Measurements from ENCODE around the gene CLDN20. TPM values are rescaled to one million over a fixed set of nuclear protein-coding genes. Genes with fewer than 3 reads are reported as not detected.

The CLDN20 gene
- total RNA-seq, 1 donor from 2014 or later, result not detected

DNA sequence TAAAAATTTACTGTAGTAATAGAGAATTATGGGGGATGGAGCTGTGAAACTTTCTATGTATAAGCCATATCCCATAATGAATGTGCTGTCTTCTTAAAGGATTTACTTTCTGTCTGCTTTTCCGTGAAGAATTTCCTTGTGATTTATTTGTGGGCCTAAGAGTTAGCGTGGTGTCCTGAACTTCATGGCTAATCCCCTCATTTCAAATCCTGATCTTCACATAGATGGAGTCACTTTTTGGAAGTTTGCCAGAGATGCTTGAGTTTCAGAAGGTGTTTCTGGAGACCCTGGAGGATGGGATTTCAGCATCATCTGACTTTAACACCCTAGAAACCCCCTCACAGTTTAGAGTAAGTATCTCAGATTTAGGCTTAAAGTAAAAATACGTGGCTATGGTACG is 19.4 kb upstream of the CLDN20 start:
- intact Hi-C loops (cut with micrococcal nuclease), result no loop called here

DNA sequence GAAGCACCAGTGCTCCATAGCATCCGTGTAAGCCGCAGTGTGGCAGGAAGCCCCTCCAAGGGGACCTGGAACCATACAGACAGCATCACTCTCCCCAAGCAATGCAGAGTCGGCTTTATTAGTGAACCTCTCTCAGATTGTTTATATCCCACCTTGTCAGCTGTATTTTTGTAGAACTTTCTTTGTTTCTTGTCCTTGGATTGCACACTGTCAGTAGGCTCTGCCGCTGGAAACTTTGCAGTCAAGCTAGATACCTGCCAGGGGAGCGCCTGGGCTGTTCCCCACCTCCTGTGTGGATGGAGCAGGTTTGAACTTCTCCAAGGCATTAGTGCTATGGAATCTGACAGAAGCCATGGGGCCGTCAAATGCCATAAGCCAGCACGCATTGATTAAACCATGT is 18.6 kb upstream of the CLDN20 start:
- intact Hi-C loops (cut with micrococcal nuclease), result no loop called here

DNA sequence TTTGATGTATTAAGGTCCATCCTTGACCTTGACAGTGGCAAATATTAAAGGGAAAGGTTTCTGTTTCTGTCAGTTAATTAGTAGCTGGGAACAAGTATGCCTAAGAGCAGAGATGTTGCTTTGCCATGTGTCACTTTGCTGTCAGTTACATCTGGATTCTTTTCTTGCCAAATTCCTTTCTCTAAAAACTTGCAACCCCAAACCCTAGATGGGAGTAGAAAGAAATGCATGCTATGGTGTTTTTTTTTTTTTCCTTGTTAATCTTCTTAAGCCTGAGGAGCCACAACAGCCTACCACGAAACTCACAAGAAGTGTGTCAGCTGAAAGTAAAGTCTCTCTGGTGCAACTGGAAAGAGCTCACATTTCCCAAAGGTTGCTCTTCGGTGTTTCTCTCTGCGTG is 18.0 kb upstream of the CLDN20 start:
- intact Hi-C loops (cut with micrococcal nuclease), result no loop called here

GRCh38 chr6:155246825-155247224 is 17.0 kb upstream of the CLDN20 start:
- intact Hi-C loops (cut with micrococcal nuclease), result no loop called here

- intact Hi-C loops (cut with micrococcal nuclease), result loop anchor here (1.0 kb wide), 2 partner anchors 70 to 319 kb away; no protein-coding TSS in a partner anchor
Observed at GRCh38 chr6:155247618-155248007, 16.2 kb upstream of the CLDN20 start.

DNA sequence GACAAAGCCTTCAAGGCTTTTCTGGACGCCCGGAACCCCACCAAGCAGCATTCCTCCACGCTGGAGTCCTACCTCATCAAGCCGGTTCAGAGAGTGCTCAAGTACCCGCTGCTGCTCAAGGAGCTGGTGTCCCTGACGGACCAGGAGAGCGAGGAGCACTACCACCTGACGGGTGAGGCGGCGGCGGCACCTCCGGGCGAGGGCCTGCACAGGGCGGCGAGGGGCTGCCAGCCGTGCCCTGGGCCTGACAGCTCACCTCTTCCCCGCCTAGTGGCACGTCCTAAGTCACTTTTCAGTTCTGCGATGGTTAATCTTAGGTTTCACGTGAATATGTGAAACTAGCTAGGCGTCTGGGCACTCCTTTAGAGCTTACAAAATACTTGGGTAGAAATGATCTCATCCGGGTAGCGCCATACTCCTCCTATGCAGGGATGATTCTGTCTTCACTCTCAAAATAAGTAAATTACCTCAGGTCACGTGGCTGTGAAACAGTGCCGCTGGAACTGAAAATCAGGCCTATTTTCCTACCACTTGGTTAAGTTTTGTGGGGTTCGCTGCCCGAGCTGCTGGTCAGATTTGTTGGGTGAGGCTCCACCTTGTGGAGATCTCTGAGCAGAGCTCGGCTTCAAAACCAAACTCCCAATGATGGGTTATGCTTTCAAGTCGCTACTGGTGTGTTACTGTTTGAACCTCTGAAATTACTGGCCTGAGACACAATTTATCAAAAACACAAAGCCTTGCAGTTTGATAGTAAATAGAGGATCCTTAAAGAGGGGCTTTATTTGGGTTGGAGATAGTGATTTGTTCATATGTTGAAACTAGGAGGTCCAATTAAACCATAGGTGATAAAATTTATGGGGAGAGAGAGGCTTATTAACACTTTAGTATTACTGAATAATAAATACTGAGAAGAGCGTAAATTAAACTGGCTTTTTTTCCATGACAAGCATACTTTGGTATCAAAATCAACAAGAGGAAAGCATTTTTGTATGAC is 15.5 kb upstream of the CLDN20 start:
- intact Hi-C loops (cut with micrococcal nuclease), result loop anchor here (1.0 kb wide), 2 partner anchors 71 to 320 kb away; no protein-coding TSS in a partner anchor

DNA sequence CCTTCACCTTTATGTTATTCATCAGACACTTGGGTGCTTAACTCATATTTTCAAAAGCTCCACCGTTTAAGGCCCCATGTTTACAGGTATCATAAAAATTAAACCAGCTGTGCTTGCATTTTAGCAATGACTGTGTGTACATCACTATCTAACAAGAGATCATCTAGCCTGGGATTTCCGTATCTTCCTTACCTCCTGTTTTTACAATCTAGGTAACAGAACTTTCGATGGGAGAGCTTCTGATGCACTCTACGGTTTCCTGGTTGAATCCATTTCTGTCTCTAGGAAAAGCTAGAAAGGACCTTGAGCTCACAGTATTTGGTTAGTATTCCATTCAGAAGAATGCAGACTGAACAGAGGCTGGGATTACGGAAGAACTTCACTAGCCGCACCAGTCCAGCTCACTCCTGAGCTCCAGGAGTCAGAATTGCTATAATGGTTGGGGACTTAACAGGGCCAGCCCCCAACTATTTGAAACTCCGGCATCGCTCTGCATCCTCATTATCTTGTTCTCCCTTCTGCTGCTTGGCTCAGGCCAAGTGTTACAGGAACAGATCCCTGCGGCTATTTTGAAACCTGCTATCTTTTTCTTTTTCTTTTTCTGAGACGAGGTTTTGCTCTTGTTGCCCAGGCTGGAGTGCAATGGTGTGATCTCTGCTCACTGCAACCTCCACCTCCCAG is 13.0 kb upstream of the CLDN20 start:
- intact Hi-C loops (cut with micrococcal nuclease), result no loop called here

- intact Hi-C loops (cut with micrococcal nuclease), result no loop called here
Observed at GRCh38 chr6:155252581-155252980, 11.2 kb upstream of the CLDN20 start.

DNA sequence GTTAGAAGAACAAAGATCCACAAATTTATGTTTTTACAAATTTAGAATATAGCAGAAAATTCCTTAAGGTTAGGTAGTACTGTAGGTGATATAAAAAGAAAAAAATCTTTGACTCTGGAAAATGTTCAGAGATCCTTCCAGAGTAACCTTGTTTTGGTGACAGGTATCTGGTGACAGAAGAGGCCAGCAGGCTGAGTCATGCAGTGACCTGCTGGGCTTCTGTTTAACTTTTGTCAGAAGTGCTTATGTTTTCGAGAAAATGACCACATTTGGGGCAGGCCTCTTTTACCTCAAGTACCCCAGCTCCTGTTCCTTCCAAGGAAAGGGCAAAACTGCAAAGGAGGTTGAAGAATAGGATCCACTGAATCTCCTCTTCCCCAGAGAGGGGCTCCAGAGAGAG is 10.5 kb upstream of the CLDN20 start:
- intact Hi-C loops (cut with micrococcal nuclease), result no loop called here

GRCh38 chr6:155254139-155254538 is 9.7 kb upstream of the CLDN20 start:
- intact Hi-C loops (cut with micrococcal nuclease), result no loop called here

GRCh38 chr6:155256122-155256795 is 7.6 kb upstream of the CLDN20 start:
- intact Hi-C loops (cut with micrococcal nuclease), result no loop called here

DNA sequence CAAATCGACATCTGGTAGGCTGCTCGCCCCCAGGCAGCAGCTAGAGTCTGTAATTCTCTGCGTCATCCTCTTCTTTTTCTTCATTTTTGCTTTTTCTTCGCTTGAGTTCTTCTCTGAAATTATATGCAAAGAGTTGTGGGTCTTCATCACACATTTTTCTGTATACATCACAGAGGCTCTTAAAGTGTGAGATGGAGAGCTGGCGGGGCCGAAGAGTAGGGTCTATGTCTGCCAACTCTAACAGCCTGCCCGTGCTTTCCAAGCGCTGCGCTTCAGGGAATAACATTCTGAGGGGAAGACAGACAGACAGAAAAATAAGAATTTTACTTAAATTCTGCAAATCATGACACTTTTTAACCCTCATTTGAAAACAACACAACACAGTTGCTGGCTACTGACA is 6.0 kb upstream of the CLDN20 start:
- intact Hi-C loops (cut with micrococcal nuclease), result no loop called here

DNA sequence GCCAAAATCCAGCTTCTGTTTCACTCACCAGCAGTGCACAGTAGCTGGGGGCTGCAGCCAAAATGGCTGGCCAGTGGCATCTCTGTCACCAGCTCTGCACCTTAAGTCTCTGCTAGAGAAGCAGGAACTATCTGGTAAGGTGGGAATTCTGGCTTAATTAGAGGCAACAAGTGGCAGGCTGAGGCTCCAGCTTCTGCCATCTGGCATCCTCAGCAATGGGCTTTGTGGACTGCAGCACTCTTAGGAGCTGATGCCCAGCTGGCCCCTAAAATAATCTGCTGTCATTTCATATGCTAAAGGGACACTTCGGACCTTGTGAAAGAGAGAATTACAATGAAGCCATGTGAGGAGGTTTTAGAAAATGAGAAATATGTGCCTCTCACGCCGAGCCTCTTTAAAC is 4.6 kb upstream of the CLDN20 start:
- intact Hi-C loops (cut with micrococcal nuclease), result no loop called here

GRCh38 chr6:155259897-155260296 is 3.9 kb upstream of the CLDN20 start:
- intact Hi-C loops (cut with micrococcal nuclease), result no loop called here

GRCh38 chr6:155260686-155261085 is 3.1 kb upstream of the CLDN20 start:
- intact Hi-C loops (cut with micrococcal nuclease), result no loop called here

GRCh38 chr6:155261111-155261900 is 2.5 kb upstream of the CLDN20 start:
- intact Hi-C loops (cut with micrococcal nuclease), result no loop called here

- intact Hi-C loops (cut with micrococcal nuclease), result no loop called here
Observed at GRCh38 chr6:155262655-155263054, 1.2 kb upstream of the CLDN20 start.

DNA sequence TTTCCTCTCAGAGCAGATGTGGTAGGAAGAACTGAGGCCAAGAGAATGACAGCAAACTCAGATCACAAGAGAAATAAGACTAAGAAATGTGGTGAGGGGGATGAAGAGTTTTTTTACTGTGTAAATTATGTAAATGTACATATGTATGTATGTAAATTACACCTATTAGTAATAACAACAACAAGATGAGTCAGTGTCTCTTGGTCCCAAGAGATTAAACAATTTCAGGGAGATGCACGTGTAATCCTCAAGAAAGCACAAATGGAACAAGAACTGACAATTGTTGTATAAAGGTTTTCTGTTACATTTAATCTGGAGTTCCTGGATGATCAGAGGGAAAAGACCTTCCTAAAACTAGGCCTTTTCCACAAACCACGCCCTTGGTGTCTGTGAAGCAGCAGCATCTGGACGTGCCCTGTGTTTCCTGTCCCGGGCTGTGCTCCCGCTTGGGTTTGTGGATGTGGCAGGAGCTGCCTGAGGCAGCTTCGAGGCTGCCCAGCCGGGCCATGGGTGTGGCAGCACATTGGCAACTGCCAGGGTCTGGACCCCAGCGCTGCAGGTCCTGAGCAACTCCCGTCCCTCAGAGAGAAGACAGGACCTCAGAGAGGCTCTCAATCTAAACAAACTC is 994 bp downstream of the CLDN20 start:
- intact Hi-C loops (cut with micrococcal nuclease), result no loop called here

DNA sequence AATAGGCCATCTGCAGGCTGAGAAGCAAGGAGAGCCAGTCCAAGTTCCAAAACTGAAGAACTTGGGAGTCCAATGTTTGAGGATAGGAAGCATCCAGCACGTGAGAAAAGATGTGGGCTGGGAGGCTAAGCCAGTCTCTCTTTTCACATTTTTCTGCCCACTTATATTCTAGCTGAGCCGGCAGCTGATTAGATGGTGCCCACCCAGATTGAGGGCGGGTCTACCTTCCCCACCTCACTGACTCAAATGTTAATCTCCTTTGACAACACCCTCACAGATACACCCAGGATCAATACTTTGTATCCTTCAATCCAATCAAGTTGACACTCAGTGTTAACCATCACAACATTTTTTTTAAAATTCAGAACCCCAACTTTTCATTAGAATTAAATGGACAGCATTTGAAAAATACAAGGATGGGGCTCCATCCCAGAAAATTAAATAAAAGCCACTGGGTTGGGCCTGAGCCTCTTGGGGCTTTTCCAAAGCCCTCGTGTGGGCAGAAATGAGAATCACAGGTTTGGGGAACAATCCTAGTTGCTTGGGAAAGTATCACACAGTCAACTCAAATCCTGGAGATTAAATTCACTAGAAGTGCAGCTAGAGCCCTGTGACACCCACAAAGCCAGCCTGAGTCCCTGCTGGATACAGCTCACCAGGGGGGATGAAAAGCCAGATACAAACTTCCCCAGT is 2.2 kb downstream of the CLDN20 start:
- intact Hi-C loops (cut with micrococcal nuclease), result no loop called here

GRCh38 chr6:155267411-155267810 is 3.6 kb downstream of the CLDN20 start:
- intact Hi-C loops (cut with micrococcal nuclease), result no loop called here
